Measurements from ENCODE around the gene VBP1.

GRCh38 chrX:155262970-155263754 lies 46.9 kb downstream of the VBP1 start:
- TF ChIP-seq CTCF (IDR thresholded peaks at IDR 0.05; ENCODE audit: insufficient read depth, low read length, poor library complexity, severe bottlenecking) (no peak), EZH2phosphoT487 (conservative IDR thresholded peaks at IDR 0.05; ENCODE audit: low read length) (no peak)
